K562 (cell line): Measurements from ENCODE around the gene KIF26B.

Experiments used
- EZH2 ChIP-seq: IDR thresholded peaks from 2 replicates; pipeline ENCODE4 v1.6.1; 2012; ENCODE audit warnings: low read depth, mild to moderate bottlenecking, inconsistent platforms, low read length, borderline replicate concordance
- HDAC6 ChIP-seq: IDR thresholded peaks from 2 replicates; pipeline ENCODE4 v1.6.1; 2012; ENCODE audit warnings: low read depth, mild to moderate bottlenecking, control low read depth, inconsistent platforms, low read length, moderate library complexity
- NR1H2 ChIP-seq: sonication (generic); formaldehyde crosslinking; IDR thresholded peaks from 2 replicates; pipeline ENCODE4 v1.4.0; 2020; ENCODE audit warnings: mild to moderate bottlenecking, missing genetic modification reagents
- POLR2AphosphoS5 ChIP-seq: IDR thresholded peaks from 2 replicates; pipeline ENCODE4 v1.6.1; 2011; ENCODE audit warnings: mild to moderate bottlenecking, low read depth, low read length, moderate library complexity; ENCODE audit not compliant: control insufficient read depth, insufficient read depth
- RBBP5 ChIP-seq: fragments of 200-600 bp; sonication (generic); IDR thresholded peaks from 2 replicates; pipeline ENCODE4 v1.6.1; 2012; ENCODE audit warnings: borderline replicate concordance, mild to moderate bottlenecking, low read length, control low read depth, inconsistent platforms; ENCODE audit not compliant: insufficient read depth, poor library complexity, severe bottlenecking
- RFX1 ChIP-seq: fragments of 450-650 bp; IDR thresholded peaks from 2 replicates; pipeline ENCODE4 v1.6.1; 2016; ENCODE audit warnings: mild to moderate bottlenecking, moderate library complexity
- TF ChIP-seq, protein P1 (sequence below), 3 experiments: IDR thresholded peaks in 2 of 3; conservative IDR thresholded peaks in 1 of 3; 2 replicates each; pipeline ENCODE4 v1.5.1; 2011 to 2012; ENCODE audit warnings: low read length in 3 of 3, mild to moderate bottlenecking in 3 of 3, control low read depth in 2 of 3, improper control_type of control experiment in 1 of 3, inconsistent platforms in 1 of 3, low read depth in 1 of 3, mixed read lengths in 1 of 3, moderate library complexity in 1 of 3; ENCODE audit not compliant: insufficient read depth in 2 of 3
- TF ChIP-seq, protein P2 (sequence below), 2 experiments: fragments of 450-650 bp; conservative IDR thresholded peaks; 2 replicates each; pipeline ENCODE4 v1.6.1; 2017; ENCODE audit warnings: mild to moderate bottlenecking in 2 of 2, moderate library complexity in 2 of 2
- TF ChIP-seq, protein P3 (sequence below): conservative IDR thresholded peaks from 2 replicates; pipeline ENCODE4 v1.6.1; 2011; ENCODE audit warnings: low read depth, mild to moderate bottlenecking, low read length; ENCODE audit not compliant: control insufficient read depth
- TF ChIP-seq, protein P4 (sequence below): sonication (generic); formaldehyde crosslinking; IDR thresholded peaks from 2 replicates; pipeline ENCODE4 v1.8.0; 2023; ENCODE audit warnings: mild to moderate bottlenecking, missing genetic modification reagents

DNA sequence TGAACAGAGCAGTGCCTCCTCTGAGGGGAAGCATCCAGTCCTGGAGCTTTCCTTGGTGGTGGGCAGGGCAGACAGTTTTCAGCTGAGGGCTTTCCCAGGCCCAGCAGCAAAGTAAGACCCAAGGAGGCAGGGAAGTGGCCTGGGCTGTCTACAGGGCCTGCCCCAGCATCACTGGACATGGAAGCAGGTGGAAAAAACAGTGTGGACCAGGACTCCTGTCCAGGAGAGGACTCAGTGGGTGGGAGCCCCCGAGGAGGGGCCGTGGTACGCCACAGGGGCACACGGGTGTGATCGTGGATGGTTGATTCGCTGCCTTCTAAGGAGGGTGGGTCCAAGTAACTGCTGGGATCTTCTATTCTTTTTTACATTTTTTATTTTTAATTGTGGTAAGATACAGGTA, 387.6 kb downstream of the KIF26B start:
- TF ChIP-seq, protein P1, sequence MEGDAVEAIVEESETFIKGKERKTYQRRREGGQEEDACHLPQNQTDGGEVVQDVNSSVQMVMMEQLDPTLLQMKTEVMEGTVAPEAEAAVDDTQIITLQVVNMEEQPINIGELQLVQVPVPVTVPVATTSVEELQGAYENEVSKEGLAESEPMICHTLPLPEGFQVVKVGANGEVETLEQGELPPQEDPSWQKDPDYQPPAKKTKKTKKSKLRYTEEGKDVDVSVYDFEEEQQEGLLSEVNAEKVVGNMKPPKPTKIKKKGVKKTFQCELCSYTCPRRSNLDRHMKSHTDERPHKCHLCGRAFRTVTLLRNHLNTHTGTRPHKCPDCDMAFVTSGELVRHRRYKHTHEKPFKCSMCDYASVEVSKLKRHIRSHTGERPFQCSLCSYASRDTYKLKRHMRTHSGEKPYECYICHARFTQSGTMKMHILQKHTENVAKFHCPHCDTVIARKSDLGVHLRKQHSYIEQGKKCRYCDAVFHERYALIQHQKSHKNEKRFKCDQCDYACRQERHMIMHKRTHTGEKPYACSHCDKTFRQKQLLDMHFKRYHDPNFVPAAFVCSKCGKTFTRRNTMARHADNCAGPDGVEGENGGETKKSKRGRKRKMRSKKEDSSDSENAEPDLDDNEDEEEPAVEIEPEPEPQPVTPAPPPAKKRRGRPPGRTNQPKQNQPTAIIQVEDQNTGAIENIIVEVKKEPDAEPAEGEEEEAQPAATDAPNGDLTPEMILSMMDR (IDR thresholded peaks at IDR 0.05 in 2 of 3, conservative IDR thresholded peaks at IDR 0.05 in 1 of 3; ENCODE audit: insufficient read depth in 2 of 3, low read depth in 1 of 3, low read length in 3 of 3) = no peak
- TF ChIP-seq RBBP5 = no peak
- no peak for TF ChIP-seq HDAC6
- no peak for TF ChIP-seq NR1H2 (CRISPR knock-in tag)
- no peak for TF ChIP-seq EZH2
- TF ChIP-seq, protein P2, sequence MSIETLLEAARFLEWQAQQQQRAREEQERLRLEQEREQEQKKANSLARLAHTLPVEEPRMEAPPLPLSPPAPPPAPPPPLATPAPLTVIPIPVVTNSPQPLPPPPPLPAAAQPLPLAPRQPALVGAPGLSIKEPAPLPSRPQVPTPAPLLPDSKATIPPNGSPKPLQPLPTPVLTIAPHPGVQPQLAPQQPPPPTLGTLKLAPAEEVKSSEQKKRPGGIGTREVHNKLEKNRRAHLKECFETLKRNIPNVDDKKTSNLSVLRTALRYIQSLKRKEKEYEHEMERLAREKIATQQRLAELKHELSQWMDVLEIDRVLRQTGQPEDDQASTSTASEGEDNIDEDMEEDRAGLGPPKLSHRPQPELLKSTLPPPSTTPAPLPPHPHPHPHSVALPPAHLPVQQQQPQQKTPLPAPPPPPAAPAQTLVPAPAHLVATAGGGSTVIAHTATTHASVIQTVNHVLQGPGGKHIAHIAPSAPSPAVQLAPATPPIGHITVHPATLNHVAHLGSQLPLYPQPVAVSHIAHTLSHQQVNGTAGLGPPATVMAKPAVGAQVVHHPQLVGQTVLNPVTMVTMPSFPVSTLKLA (conservative IDR thresholded peaks at IDR 0.05) = no peak
- no peak for TF ChIP-seq RFX1
- TF ChIP-seq, protein P3, sequence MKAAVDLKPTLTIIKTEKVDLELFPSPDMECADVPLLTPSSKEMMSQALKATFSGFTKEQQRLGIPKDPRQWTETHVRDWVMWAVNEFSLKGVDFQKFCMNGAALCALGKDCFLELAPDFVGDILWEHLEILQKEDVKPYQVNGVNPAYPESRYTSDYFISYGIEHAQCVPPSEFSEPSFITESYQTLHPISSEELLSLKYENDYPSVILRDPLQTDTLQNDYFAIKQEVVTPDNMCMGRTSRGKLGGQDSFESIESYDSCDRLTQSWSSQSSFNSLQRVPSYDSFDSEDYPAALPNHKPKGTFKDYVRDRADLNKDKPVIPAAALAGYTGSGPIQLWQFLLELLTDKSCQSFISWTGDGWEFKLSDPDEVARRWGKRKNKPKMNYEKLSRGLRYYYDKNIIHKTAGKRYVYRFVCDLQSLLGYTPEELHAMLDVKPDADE = no peak
- TF ChIP-seq POLR2AphosphoS5 = no peak
- TF ChIP-seq, protein P4, sequence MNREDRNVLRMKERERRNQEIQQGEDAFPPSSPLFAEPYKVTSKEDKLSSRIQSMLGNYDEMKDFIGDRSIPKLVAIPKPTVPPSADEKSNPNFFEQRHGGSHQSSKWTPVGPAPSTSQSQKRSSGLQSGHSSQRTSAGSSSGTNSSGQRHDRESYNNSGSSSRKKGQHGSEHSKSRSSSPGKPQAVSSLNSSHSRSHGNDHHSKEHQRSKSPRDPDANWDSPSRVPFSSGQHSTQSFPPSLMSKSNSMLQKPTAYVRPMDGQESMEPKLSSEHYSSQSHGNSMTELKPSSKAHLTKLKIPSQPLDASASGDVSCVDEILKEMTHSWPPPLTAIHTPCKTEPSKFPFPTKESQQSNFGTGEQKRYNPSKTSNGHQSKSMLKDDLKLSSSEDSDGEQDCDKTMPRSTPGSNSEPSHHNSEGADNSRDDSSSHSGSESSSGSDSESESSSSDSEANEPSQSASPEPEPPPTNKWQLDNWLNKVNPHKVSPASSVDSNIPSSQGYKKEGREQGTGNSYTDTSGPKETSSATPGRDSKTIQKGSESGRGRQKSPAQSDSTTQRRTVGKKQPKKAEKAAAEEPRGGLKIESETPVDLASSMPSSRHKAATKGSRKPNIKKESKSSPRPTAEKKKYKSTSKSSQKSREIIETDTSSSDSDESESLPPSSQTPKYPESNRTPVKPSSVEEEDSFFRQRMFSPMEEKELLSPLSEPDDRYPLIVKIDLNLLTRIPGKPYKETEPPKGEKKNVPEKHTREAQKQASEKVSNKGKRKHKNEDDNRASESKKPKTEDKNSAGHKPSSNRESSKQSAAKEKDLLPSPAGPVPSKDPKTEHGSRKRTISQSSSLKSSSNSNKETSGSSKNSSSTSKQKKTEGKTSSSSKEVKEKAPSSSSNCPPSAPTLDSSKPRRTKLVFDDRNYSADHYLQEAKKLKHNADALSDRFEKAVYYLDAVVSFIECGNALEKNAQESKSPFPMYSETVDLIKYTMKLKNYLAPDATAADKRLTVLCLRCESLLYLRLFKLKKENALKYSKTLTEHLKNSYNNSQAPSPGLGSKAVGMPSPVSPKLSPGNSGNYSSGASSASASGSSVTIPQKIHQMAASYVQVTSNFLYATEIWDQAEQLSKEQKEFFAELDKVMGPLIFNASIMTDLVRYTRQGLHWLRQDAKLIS = no peak
